EH (cell line): ENCODE measurements around the gene TRNP1.
"Not testable (repeated sequence)": the region's sequence is repeated elsewhere in the genome, so short reads cannot be mapped to it uniquely, and the experiment has no call there.

Source experiments
- DNase-seq: peaks from one replicate; pipeline ENCODE4 v3.0.0-alpha.2; 2015; ENCODE audit warnings: low read depth

TRNP1 gene

GRCh38 chr1:26972821-26973220 is 20.7 kb upstream of the TRNP1 start:
- DNase-seq, result no peak

GRCh38 chr1:26976621-26977510 is 16.6 kb upstream of the TRNP1 start:
- no peak for DNase-seq

- no peak for DNase-seq
Observed at GRCh38 chr1:26978901-26979300, 14.6 kb upstream of the TRNP1 start.

GRCh38 chr1:26981146-26981846 is 12.2 kb upstream of the TRNP1 start:
- DNase-seq, result no peak

GRCh38 chr1:26983863-26984262 is 9.6 kb upstream of the TRNP1 start:
- DNase-seq, result no peak

- DNase-seq, result no peak
Observed at GRCh38 chr1:26984291-26984690, 9.2 kb upstream of the TRNP1 start.

- DNase-seq, result no peak
Observed at GRCh38 chr1:26986658-26987057, 6.8 kb upstream of the TRNP1 start.

- DNase-seq, result not testable (repeated sequence)
Observed at GRCh38 chr1:26989403-26990109, 3.9 kb upstream of the TRNP1 start.

GRCh38 chr1:26991310-26992116 is 2.0 kb upstream of the TRNP1 start:
- peak; percentile 57 for DNase-seq

GRCh38 chr1:26994020-26994786 is 711 bp downstream of the TRNP1 start:
- no peak for DNase-seq

GRCh38 chr1:26994787-26995517 is 1.5 kb downstream of the TRNP1 start:
- peak; percentile 44 for DNase-seq

GRCh38 chr1:26996024-26996423 is 2.5 kb downstream of the TRNP1 start:
- peak; percentile 79 for DNase-seq

- no peak for DNase-seq
Observed at GRCh38 chr1:26996665-26997064, 3.2 kb downstream of the TRNP1 start.

- DNase-seq, result peak; percentile 61
Observed at GRCh38 chr1:26998429-26999300, 5.2 kb downstream of the TRNP1 start.

GRCh38 chr1:26999440-26999987 is 6.0 kb downstream of the TRNP1 start:
- peak; percentile 100 for DNase-seq

GRCh38 chr1:27000090-27000816 is 6.8 kb downstream of the TRNP1 start:
- no peak for DNase-seq

GRCh38 chr1:27000817-27001460 is 7.4 kb downstream of the TRNP1 start:
- DNase-seq, result peak; percentile 88
